Measurements from ENCODE around the gene TSPAN18.

- TF ChIP-seq, protein P1, sequence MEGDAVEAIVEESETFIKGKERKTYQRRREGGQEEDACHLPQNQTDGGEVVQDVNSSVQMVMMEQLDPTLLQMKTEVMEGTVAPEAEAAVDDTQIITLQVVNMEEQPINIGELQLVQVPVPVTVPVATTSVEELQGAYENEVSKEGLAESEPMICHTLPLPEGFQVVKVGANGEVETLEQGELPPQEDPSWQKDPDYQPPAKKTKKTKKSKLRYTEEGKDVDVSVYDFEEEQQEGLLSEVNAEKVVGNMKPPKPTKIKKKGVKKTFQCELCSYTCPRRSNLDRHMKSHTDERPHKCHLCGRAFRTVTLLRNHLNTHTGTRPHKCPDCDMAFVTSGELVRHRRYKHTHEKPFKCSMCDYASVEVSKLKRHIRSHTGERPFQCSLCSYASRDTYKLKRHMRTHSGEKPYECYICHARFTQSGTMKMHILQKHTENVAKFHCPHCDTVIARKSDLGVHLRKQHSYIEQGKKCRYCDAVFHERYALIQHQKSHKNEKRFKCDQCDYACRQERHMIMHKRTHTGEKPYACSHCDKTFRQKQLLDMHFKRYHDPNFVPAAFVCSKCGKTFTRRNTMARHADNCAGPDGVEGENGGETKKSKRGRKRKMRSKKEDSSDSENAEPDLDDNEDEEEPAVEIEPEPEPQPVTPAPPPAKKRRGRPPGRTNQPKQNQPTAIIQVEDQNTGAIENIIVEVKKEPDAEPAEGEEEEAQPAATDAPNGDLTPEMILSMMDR (IDR thresholded peaks at IDR 0.05) = no peak
- TF ChIP-seq POLR2AphosphoS5 (IDR thresholded peaks at IDR 0.05; ENCODE audit: low read depth, low read length) = no peak
These were observed 243.5 kb downstream of the TSPAN18 start for GRCh38 chr11:44970293-44970692.

Measured in Panc1 (cell line).